Smooth muscle cell (in vitro differentiated cells): ENCODE results near the gene DCTPP1. TPM values are rescaled to one million over a fixed set of nuclear protein-coding genes. Genes with fewer than 3 reads are reported as not detected.

Source experiments
- DNase-seq: peaks from one replicate; lab custom pipeline; 2025; ENCODE audit not compliant: unreplicated experiment; lab: John Stamatoyannopoulos, UW
- H2AFZ ChIP-seq: fragments of 200-600 bp; sonication (generic); 2 replicates; pipeline ENCODE4 v1.6.0; 2016; ENCODE audit warnings: antibody characterized with exemption, low read depth, mild to moderate bottlenecking
- H3F3A ChIP-seq: fragments of 200-600 bp; sonication (generic); 2 replicates; pipeline ENCODE4 v1.6.0; 2017; ENCODE audit warnings: antibody characterized with exemption, low read depth
- H3K27ac ChIP-seq: fragments of 200-600 bp; sonication (generic); 2 replicates; pipeline ENCODE4 v1.5.1; 2016; ENCODE audit warnings: low read depth, mild to moderate bottlenecking
- H3K27me3 ChIP-seq: fragments of 200-600 bp; sonication (generic); 2 replicates; pipeline ENCODE4 v1.6.1; 2016; ENCODE audit warnings: low read depth, mild to moderate bottlenecking
- H3K36me3 ChIP-seq: fragments of 200-600 bp; sonication (generic); 2 replicates; pipeline ENCODE4 v1.5.1; 2016; ENCODE audit warnings: low read depth
- H3K4me1 ChIP-seq: fragments of 200-600 bp; sonication (generic); 2 replicates; pipeline ENCODE4 v1.5.1; 2016; ENCODE audit warnings: low read depth
- H3K4me2 ChIP-seq: fragments of 200-600 bp; sonication (generic); 2 replicates; pipeline ENCODE4 v1.6.0; 2016; ENCODE audit warnings: mild to moderate bottlenecking
- H3K4me3 ChIP-seq: fragments of 200-600 bp; sonication (generic); 2 replicates; pipeline ENCODE4 v1.5.1; 2016; ENCODE audit warnings: mild to moderate bottlenecking
- H3K79me2 ChIP-seq: fragments of 200-600 bp; sonication (generic); 2 replicates; pipeline ENCODE4 v1.6.0; 2016; ENCODE audit warnings: low read depth, mild to moderate bottlenecking
- H3K9ac ChIP-seq: fragments of 200-600 bp; sonication (generic); 2 replicates; pipeline ENCODE4 v1.6.0; 2016; ENCODE audit warnings: low read depth
- H3K9me3 ChIP-seq: fragments of 200-600 bp; sonication (generic); replicated peaks from 2 replicates; pipeline ENCODE4 v1.5.1; 2016; ENCODE audit warnings: low read depth
- H4K20me1 ChIP-seq: fragments of 200-600 bp; sonication (generic); 2 replicates; pipeline ENCODE4 v1.6.0; 2016; ENCODE audit warnings: low read depth
- CTCF ChIP-seq: fragments of 200-600 bp; sonication (generic); IDR thresholded peaks from 2 replicates; pipeline ENCODE4 v1.5.1; 2017; ENCODE audit warnings: borderline replicate concordance, mild to moderate bottlenecking, antibody characterized with exemption; ENCODE audit not compliant: insufficient read depth, poor library complexity, severe bottlenecking
- WGBS: methylation state at CpG from one replicate; pipeline ENCODE4 v1.1.7; 2016; ENCODE audit warnings: low lambda C conversion rate; 5-methylcytosine and 5-hydroxymethylcytosine counted together
- polyA plus RNA-seq: library from polyadenylated mRNA; unstranded; fragments of >200 nt; fragmentation: Nextera tagmentation; extraction: Ambion mirVana; gene quantifications from 2 replicates; pipeline ENCODE4 v1.2.1, GENCODE V29; 2016
- small RNA-seq: library from RNA; depleted of rRNA; stranded (forward); fragments of <200 nt; gene quantifications from one replicate; pipeline ENCODE3, GENCODE V24; 2014
- total RNA-seq: library from RNA; depleted of rRNA; stranded (reverse); fragments of >200 nt; gene quantifications from 2 replicates; pipeline ENCODE4 v1.2.3, GENCODE V29; 2014

The DCTPP1 gene
- total and polyA plus RNA-seq, 2 experiments from 2014 or later: 18.4 to 37.8 TPM

DNA sequence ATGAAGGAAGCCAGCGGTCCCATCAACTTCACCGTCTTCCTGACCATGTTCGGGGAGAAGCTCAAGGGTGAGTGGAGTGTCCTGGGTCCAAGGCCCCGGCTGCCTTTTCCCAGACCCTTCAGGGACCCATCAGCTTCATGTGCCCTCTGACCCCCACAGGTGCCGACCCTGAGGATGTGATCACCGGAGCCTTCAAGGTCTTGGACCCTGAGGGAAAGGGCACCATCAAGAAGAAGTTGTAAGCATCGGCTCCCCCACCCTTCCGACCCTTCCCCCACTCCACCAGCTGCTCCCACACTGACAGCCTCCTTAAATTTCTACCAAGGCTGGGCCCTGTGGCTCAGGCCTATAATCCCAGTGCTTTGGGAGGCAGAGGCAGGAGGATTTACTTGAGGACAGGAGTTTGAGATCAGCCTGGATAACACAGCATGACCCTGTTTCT, 53.3 kb downstream of the DCTPP1 start:
- H3F3A ChIP-seq: no peaks in the 10 kb centered on the region
- peaks cover 14% of the 10 kb centered on the region for H3K4me1 ChIP-seq
- no peak overlapping the region for H3K9ac ChIP-seq
- no peak for TF ChIP-seq CTCF
- no peak overlapping the region for H2AFZ ChIP-seq
- peak overlapping the region; percentile 95 for H3K4me2 ChIP-seq
- peak overlapping the region; percentile 99 for H3K27ac ChIP-seq
- H3K27me3 ChIP-seq: no peaks in the 10 kb centered on the region
- no peaks in the 10 kb centered on the region for H3K79me2 ChIP-seq
- no peaks in the 10 kb centered on the region for H3K36me3 ChIP-seq
- H3K9me3 ChIP-seq: no peaks in the 10 kb centered on the region
- DNase-seq: no peak
- no peak overlapping the region for H3K4me3 ChIP-seq
- peaks cover 5% of the 10 kb centered on the region for H4K20me1 ChIP-seq
- 93% methylated on average over 8 of the region's 8 CpGs for WGBS

GRCh38 chr16:30375864-30376263, 54.0 kb downstream of the DCTPP1 start:
- H3K27me3 ChIP-seq: no peaks in the 10 kb centered on the region
- TF ChIP-seq CTCF: no peak
- H3K79me2 ChIP-seq: no peaks in the 10 kb centered on the region
- H3K4me2 ChIP-seq: no peak overlapping the region
- no peaks in the 10 kb centered on the region for H3K36me3 ChIP-seq
- H3K27ac ChIP-seq: no peak overlapping the region
- no peak overlapping the region for H2AFZ ChIP-seq
- H4K20me1 ChIP-seq: peaks cover 5% of the 10 kb centered on the region
- 91% methylated on average over 8 of the region's 8 CpGs for WGBS
- no peak overlapping the region for H3K9ac ChIP-seq
- H3F3A ChIP-seq: no peaks in the 10 kb centered on the region
- no peaks in the 10 kb centered on the region for H3K9me3 ChIP-seq
- H3K4me1 ChIP-seq: peaks cover 14% of the 10 kb centered on the region
- no peak overlapping the region for H3K4me3 ChIP-seq
- no peak for DNase-seq

DNA sequence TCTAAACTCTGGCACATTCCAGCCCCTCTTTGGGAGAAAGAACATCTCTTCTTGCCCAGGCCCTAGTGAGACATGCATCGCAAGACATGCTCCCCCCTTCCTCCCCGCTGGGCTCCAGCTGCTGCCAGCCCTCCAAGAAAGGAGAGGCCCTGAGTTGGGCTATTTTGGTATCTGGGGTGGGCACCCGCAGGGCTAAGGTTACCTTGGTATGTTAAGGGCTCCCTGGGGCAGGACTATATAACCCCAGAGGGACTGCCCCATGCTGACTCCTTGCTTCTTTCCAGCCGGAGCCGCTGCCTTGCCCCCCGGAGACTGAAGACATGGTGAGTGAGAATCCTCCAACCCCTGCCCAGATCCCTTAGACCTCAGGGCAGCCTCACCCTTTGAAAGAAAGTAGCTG, 55.3 kb downstream of the DCTPP1 start, which contains the start of gene MYL11:
TSS of gene MYL11 (plus strand) at position 265 of the 400 bp plus-strand sequence. CDS start at position 321, 56 bp downstream.
- no peak within 1 kb of the TSS for H3K27ac ChIP-seq
- peaks cover 8% of the 10 kb centered on the region for H4K20me1 ChIP-seq
- H3K4me2 ChIP-seq: no peak within 1 kb of the TSS
- peaks cover 3% of the 10 kb centered on the region for H3K79me2 ChIP-seq
- peaks cover 14% of the 10 kb centered on the region for H3K4me1 ChIP-seq
- TF ChIP-seq CTCF: no peak
- H3K27me3 ChIP-seq: no peaks in the 10 kb centered on the region
- no peak for DNase-seq
- H3K9me3 ChIP-seq: no peaks in the 10 kb centered on the region
- H3K9ac ChIP-seq: no peak within 1 kb of the TSS
- H2AFZ ChIP-seq: no peak within 1 kb of the TSS
- WGBS: 89% methylated on average over 6 of the region's 6 CpGs
- H3F3A ChIP-seq: no peaks in the 10 kb centered on the region
- no peaks in the 10 kb centered on the region for H3K36me3 ChIP-seq
- H3K4me3 ChIP-seq: no peak within 1 kb of the TSS

Small RNA genes within 50 kb of the gene (small RNA-seq; reads per million reads assigned to genes)
- gene RF00019 (not detected), gene RF00406 (0.58 reads per million, percentile 20 among the genes with 10 or more reads in this experiment)

Other genes with a start within 250 kb of the DCTPP1 start
- gene CORO1A, start 246.4 kb downstream of the DCTPP1 start, total RNA-seq: 4.3 and 5.1 TPM in 2 replicates
- gene CORO1A, start 246.4 kb downstream of the DCTPP1 start, polyA plus RNA-seq: 5.6 and 6.3 TPM in 2 replicates
- 229 and 338 TPM in 2 replicates for gene BOLA2B, start 236.4 kb downstream of the DCTPP1 start, total RNA-seq
- gene BOLA2B, start 236.4 kb downstream of the DCTPP1 start, polyA plus RNA-seq: 148 and 163 TPM in 2 replicates
- 3.7 and 55.1 TPM in 2 replicates for gene SLX1A, start 236.2 kb downstream of the DCTPP1 start, total RNA-seq
- 90.0 and 95.5 TPM in 2 replicates for gene SLX1A, start 236.2 kb downstream of the DCTPP1 start, polyA plus RNA-seq
- 3.7 and 5.8 TPM in 2 replicates for gene SULT1A3, start 230.8 kb downstream of the DCTPP1 start, total RNA-seq
- 8.2 and 16.3 TPM in 2 replicates for gene SULT1A3, start 230.8 kb downstream of the DCTPP1 start, polyA plus RNA-seq
- gene NPIPB13, start 181.6 kb downstream of the DCTPP1 start, total RNA-seq: 1.3 and 2.2 TPM in 2 replicates
- gene NPIPB13, start 181.6 kb downstream of the DCTPP1 start, polyA plus RNA-seq: 1.8 and 7.0 TPM in 2 replicates
- 30.3 and 33.3 TPM in 2 replicates for gene CD2BP2, start 74.7 kb downstream of the DCTPP1 start, total RNA-seq
- 42.0 and 43.5 TPM in 2 replicates for gene CD2BP2, start 74.7 kb downstream of the DCTPP1 start, polyA plus RNA-seq
- 12.7 and 17.7 TPM in 2 replicates for gene TBC1D10B, start 59.5 kb downstream of the DCTPP1 start, total RNA-seq
- gene TBC1D10B, start 59.5 kb downstream of the DCTPP1 start, polyA plus RNA-seq: 37.1 and 37.4 TPM in 2 replicates
- gene MYL11, start 55.2 kb downstream of the DCTPP1 start, total RNA-seq: not detected in 2 replicates
- gene MYL11, start 55.2 kb downstream of the DCTPP1 start, polyA plus RNA-seq: 3.6 and 8.2 TPM in 2 replicates
- gene SEPTIN1, start 47.5 kb downstream of the DCTPP1 start, total RNA-seq: 0.27 TPM in 1 of 2 replicates, not detected in the other
- gene SEPTIN1, start 47.5 kb downstream of the DCTPP1 start, polyA plus RNA-seq: 2.8 and 3.7 TPM in 2 replicates
- 7.7 and 9.3 TPM in 2 replicates for gene ZNF48, start 34.6 kb downstream of the DCTPP1 start, total RNA-seq
- gene ZNF48, start 34.6 kb downstream of the DCTPP1 start, polyA plus RNA-seq: 8.0 and 10.3 TPM in 2 replicates
- 6.6 and 7.2 TPM in 2 replicates for gene ZNF771, start 22.4 kb downstream of the DCTPP1 start, total RNA-seq
- 14.5 and 20.9 TPM in 2 replicates for gene ZNF771, start 22.4 kb downstream of the DCTPP1 start, polyA plus RNA-seq
- 9.2 and 12.1 TPM in 2 replicates for gene SEPHS2, start 15.8 kb upstream of the DCTPP1 start, total RNA-seq
- gene SEPHS2, start 15.8 kb upstream of the DCTPP1 start, polyA plus RNA-seq: 26.4 and 30.5 TPM in 2 replicates
- gene ITGAL, start 42.7 kb upstream of the DCTPP1 start, total RNA-seq: not detected in 2 replicates
- not detected in 2 replicates for gene ITGAL, start 42.7 kb upstream of the DCTPP1 start, polyA plus RNA-seq
- 17.8 and 18.6 TPM in 2 replicates for gene ZNF768, start 96.5 kb upstream of the DCTPP1 start, total RNA-seq
- 15.4 and 17.5 TPM in 2 replicates for gene ZNF768, start 96.5 kb upstream of the DCTPP1 start, polyA plus RNA-seq
- 5.6 and 6.3 TPM in 2 replicates for gene ZNF747, start 104.8 kb upstream of the DCTPP1 start, total RNA-seq
- 5.7 and 6.9 TPM in 2 replicates for gene ZNF747, start 104.8 kb upstream of the DCTPP1 start, polyA plus RNA-seq
- gene ZNF764, start 128.3 kb upstream of the DCTPP1 start, total RNA-seq: 1.6 and 5.0 TPM in 2 replicates
- 4.0 and 6.5 TPM in 2 replicates for gene ZNF764, start 128.3 kb upstream of the DCTPP1 start, polyA plus RNA-seq
- gene ZNF688, start 141.7 kb upstream of the DCTPP1 start, total RNA-seq: 6.2 and 6.9 TPM in 2 replicates
- 16.4 and 16.8 TPM in 2 replicates for gene ZNF688, start 141.7 kb upstream of the DCTPP1 start, polyA plus RNA-seq
- 8.1 and 12.9 TPM in 2 replicates for gene ZNF785, start 155.7 kb upstream of the DCTPP1 start, total RNA-seq
- 3.8 and 6.8 TPM in 2 replicates for gene ZNF785, start 155.7 kb upstream of the DCTPP1 start, polyA plus RNA-seq
- gene ZNF689, start 180.4 kb upstream of the DCTPP1 start, total RNA-seq: 9.9 and 10.0 TPM in 2 replicates
- gene ZNF689, start 180.4 kb upstream of the DCTPP1 start, polyA plus RNA-seq: 8.2 and 10.6 TPM in 2 replicates
- gene PRR14, start 220.9 kb upstream of the DCTPP1 start, total RNA-seq: 7.4 and 22.0 TPM in 2 replicates
- gene PRR14, start 220.9 kb upstream of the DCTPP1 start, polyA plus RNA-seq: 16.7 and 26.1 TPM in 2 replicates
- 18.3 and 22.3 TPM in 2 replicates for gene FBRS, start 228.4 kb upstream of the DCTPP1 start, total RNA-seq
- gene FBRS, start 228.4 kb upstream of the DCTPP1 start, polyA plus RNA-seq: 21.9 and 25.0 TPM in 2 replicates